Tibial nerve (tissue), 3 donors: ENCODE data around the gene ZC3H13.

Experiments used
- CTCF ChIP-seq, 5 experiments: fragments of 200-600 bp in 3 of 5; fragments of 450-650 bp in 2 of 5; sonication (generic) in 3 of 5; IDR thresholded peaks; one replicate each; pipeline ENCODE4 v1.5.1; 2016 to 2019; ENCODE audit warnings: antibody characterized with exemption in 5 of 5, mild to moderate bottlenecking in 3 of 5, moderate library complexity in 2 of 5
- POLR2A ChIP-seq, 2 donors: fragments of 450-650 bp; IDR thresholded peaks; one replicate each; pipeline ENCODE4 v1.6.1; 2017; ENCODE audit warnings: antibody characterized with exemption in 2 of 2, mild to moderate bottlenecking in 2 of 2, moderate library complexity in 2 of 2

GRCh38 chr13:45930177-45930576 lies 122.4 kb downstream of the ZC3H13 start:
- TF ChIP-seq CTCF (IDR thresholded peaks at IDR 0.05) (no peak), POLR2A (IDR thresholded peaks at IDR 0.05) (no peak)
